Anterior cingulate cortex (tissue), 58 donors: Measurements from ENCODE around the gene XIRP2.
"Not testable (repeated sequence)": the region's sequence is repeated elsewhere in the genome, so short reads cannot be mapped to it uniquely, and the experiment has no call there.

Experiments used
- DNase-seq, 58 donors: peaks; one replicate each; lab custom pipeline; 2025; lab: John Stamatoyannopoulos, UW

XIRP2 gene

GRCh38 chr2:167034976-167035375 is 146.7 kb downstream of the XIRP2 start:
- not testable (repeated sequence) for DNase-seq

- DNase-seq: no peak
These were observed 160.5 kb downstream of the XIRP2 start for GRCh38 chr2:167048829-167049228.

GRCh38 chr2:167049659-167050058 is 161.4 kb downstream of the XIRP2 start:
- DNase-seq: no peak

DNA sequence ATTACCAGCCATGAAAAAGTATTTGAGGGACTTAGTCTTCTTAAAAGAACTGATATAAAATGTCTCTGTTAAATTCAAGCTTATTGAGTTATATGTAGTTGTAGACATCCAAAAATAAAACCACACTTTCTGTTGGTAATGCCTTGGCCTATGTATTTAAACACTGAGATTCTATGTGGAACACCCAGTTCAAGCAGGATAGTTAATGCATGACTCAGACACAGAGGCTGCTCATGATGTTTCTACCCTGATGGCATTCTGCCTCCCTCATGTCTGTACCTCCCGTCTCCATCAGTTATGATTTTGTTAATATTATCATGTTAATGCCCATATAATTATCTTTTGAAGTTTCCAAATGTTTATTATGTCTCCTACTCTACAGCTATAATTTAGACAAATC is 164.5 kb downstream of the XIRP2 start:
- no peak for DNase-seq

DNA sequence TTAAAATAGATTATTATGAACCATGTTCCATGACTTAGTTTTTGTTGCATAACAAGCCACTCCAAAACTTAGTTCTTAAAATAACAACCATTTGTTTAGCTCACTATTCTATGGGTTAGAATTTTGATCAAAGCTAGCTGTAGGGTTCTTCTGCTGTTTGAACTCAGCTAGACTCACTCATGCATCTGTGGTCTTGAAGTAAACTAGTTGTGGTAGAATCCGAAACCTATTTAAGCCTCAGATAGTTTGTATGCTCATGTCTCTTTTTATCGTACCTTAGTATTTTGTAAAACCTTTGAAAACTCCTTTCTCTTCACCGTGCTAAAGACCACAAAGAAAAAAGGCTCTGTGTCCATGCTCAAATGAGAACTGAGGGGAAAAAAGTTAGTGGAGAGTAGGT is 166.6 kb downstream of the XIRP2 start:
- DNase-seq: no peak

DNA sequence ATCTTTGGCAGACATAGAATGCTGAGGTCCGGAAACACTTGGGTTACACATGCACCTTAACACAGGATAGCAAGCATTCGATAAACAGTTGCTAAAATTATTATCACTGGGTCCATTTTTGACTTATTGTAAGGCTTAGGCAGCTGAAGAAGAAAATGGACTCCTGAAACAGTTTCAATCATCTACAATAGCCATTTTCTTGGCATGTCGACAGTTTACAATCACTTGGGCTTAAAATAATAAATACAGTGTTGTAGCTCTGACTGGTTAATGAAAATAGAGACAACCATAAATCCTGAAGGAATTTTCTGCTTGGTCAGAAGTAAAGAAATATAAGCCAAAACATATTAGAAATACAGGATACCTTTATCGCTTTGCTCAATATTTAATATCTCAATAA is 169.2 kb downstream of the XIRP2 start:
- no peak for DNase-seq

DNA sequence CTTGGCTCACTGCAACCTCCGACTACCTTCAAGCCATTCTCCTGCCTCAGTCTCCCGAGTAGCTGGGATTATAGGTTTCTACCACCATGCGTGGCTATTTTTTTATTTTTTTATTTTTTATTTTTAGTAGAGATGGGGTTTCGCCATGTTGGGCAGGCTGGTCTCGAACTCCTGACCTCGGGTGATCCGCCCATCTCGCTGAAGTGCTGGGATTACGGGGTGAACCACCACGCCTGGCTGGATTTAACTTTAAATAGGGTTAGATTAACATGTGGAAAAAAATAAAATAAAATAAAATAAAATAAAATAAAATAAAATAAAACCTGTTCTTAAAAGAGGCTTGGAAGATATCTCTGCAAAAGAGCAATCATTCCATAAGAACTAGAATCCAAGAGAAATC is 170.9 kb downstream of the XIRP2 start:
- no peak for DNase-seq

DNA sequence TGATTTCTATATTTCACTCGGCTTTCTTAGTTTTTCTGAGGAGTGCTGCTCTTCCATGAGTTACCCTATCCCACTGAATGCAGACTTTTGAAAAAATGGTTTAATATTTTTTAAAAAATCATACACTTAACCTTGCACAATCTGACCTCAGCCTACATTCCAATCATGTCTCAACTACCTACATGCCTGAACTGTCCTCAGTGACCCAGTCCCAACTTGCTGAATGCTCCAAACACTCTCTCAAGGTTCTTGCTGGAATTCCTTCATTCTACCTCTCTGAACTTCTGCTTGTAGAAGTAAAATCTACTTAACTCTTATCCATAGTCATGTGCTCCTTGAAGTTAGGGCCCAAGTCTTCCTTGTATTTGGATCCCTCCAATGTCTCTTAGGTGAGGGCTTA is 181.6 kb downstream of the XIRP2 start:
- DNase-seq: no peak

DNA sequence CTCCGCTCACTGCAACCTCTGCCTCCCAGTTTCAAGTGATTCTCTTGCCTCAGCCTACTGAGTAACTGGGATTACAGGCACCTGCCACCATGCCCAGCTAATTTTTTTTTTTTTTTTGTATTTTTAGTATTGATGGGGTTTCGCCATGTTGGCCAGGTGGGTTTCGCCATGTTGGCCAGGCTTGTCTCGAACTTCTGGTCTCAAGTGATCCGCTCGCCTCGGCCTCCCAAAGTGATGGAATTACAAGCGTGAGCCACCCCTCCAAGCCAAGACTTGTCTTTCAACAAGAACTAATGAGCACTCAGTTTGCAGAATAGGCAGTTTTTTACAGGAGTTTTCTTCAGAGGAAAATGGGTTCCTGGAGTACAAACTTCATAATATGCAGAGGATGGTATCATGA is 187.4 kb downstream of the XIRP2 start:
- not testable (repeated sequence) for DNase-seq

DNA sequence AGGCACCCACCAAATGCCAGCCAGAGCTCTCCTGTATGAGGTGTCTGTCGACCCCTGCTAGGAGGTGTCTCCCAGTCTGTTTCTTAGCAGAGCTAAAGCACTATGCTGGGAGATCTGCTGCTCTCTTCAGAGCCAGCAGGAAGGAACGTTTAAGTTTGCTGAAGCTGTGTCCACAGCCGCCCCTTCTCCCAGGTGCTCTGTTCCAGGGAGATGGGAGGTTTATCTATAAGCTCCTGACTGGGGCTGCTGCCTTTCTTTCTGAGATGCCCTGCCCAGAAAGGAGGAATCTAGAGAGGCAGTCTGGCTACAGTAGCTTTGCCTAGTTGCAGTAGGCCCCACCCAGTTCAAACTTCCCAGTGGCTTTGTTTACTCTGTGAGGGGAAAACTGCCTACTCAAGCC is 210.7 kb downstream of the XIRP2 start:
- not testable (repeated sequence) for DNase-seq

DNA sequence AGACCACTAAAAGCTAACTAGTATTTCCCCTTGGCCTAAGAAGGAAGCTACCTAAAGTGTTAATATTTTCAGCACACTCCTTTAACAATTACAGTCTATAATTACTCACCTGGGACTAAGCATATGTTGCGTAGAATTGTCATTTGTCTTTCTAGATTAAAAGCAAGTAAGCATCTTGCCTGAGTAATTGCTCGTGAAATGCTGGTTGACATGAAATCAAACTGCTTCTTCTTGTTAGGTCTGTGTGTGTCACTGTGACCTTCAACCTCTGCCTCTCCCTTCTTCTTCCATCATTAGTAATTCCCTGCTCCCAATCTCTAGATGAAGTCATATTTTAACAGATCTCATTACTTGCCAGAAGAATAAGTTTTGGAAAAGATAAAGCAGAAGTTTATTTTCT is 212.2 kb downstream of the XIRP2 start:
- no peak for DNase-seq

- no peak for DNase-seq
These were observed 214.9 kb downstream of the XIRP2 start for GRCh38 chr2:167103028-167103756.

DNA sequence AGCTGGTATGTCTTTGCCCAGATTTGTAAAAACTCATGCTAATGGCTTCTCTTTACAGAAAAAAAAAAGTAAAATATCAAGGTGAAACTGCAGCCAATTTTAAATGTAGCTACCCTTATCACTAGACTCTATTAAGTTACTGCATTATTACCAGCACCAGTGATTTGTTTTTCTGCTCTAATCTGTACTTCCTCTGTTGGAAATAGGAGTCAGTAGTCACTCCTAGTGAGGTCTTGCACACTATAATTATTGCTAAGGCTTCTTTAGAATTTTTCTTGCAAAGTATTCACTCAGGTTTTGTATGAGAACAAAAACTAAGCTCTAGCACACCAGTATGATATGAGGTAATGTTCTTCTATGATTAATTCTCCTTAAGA is 215.5 kb downstream of the XIRP2 start:
- no peak for DNase-seq

GRCh38 chr2:167104691-167105090 is 216.4 kb downstream of the XIRP2 start:
- no peak for DNase-seq

GRCh38 chr2:167109682-167110081 is 221.4 kb downstream of the XIRP2 start:
- not testable (repeated sequence) for DNase-seq

- no peak for DNase-seq
These were observed 222.1 kb downstream of the XIRP2 start for GRCh38 chr2:167110345-167110744.

- no peak for DNase-seq
These were observed 225.7 kb downstream of the XIRP2 start for GRCh38 chr2:167114018-167114417.

- no peak for DNase-seq
These were observed 227.3 kb downstream of the XIRP2 start for GRCh38 chr2:167115541-167115940.

- DNase-seq: no peak
These were observed 234.1 kb downstream of the XIRP2 start for GRCh38 chr2:167122389-167122788.

- DNase-seq: no peak
These were observed 237.9 kb downstream of the XIRP2 start for GRCh38 chr2:167126165-167126564.

DNA sequence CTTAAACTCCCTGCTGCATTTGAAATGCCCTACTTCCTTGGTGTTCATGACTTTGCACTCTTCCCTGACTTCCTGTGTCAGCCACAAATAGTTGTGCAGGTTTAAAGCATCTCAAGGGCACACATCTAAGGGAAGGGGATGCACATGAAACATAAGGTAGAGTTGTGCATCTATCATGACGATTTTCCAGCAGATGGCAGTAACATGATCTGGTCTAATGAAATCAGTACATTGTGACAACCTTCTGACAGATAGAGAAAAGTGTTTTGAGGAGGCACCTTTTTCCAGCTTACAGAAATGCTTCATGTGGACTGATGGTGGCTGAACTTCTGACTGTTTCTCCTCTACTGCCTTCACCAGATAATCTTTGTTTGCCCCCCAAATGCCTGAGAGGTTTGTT is 238.9 kb downstream of the XIRP2 start:
- DNase-seq: no peak

- DNase-seq: no peak
These were observed 239.8 kb downstream of the XIRP2 start for GRCh38 chr2:167128130-167128529.

DNA sequence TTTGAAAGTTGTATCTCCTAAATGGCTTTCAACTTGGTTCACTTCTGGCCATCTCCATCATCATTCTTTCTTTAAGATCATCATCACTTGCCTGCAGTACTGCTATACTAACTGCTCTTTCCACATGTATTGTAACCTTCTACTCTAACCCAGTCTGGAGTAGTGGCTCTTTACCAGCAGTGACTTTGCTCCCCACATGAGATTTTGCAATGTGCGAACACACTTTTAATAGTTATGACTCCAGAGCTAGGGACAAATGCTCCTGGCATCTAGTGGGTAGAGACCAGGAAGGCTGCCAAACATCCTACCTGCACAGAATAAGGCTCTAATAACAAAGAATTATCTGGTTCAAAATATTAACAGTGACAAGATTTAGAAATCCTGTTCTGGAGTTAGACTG is 243.8 kb downstream of the XIRP2 start:
- DNase-seq: no peak
